Activated naive CD4-positive, alpha-beta T cell (primary cell): ENCODE data around the gene MSMB.

Experiments
- DNase-seq, 4 experiments: peaks; one replicate each; lab custom pipeline; 2025; lab: John Stamatoyannopoulos, UW

MSMB gene

GRCh38 chr10:46033602-46034011, 12.5 kb downstream of the MSMB start:
- DNase-seq: no peak

- no peak for DNase-seq
Measured at GRCh38 chr10:46031648-46032532, 14.2 kb downstream of the MSMB start.

- peak; percentile 76 to 91 (median 86) for DNase-seq
Measured at GRCh38 chr10:46030091-46030937, 15.8 kb downstream of the MSMB start, which contains the start of gene NCOA4. Gene NCOA4 (minus strand): TSS chr10:46030623. CDS start chr10:46016680, 13,943 bp downstream.

GRCh38 chr10:46029461-46030030, 16.5 kb downstream of the MSMB start:
- no peak for DNase-seq

GRCh38 chr10:46028584-46029460, 17.2 kb downstream of the MSMB start:
- no peak for DNase-seq

- DNase-seq: no peak
Measured at GRCh38 chr10:46026106-46026505, 20.0 kb downstream of the MSMB start.

- no peak for DNase-seq
Measured at GRCh38 chr10:46025406-46025805, 20.7 kb downstream of the MSMB start.

GRCh38 chr10:46024948-46025347, 21.1 kb downstream of the MSMB start:
- DNase-seq: no peak

- DNase-seq: peak; percentile 29 to 67 (median 46)
Measured at GRCh38 chr10:46022978-46023702, 22.9 kb downstream of the MSMB start.

GRCh38 chr10:46020344-46020657, 25.8 kb downstream of the MSMB start:
- DNase-seq: no peak

- DNase-seq: no peak
Measured at GRCh38 chr10:46019569-46020343, 26.3 kb downstream of the MSMB start.

GRCh38 chr10:46019177-46019528, 26.9 kb downstream of the MSMB start:
- no peak for DNase-seq

- no peak for DNase-seq
Measured at GRCh38 chr10:46018453-46019176, 27.5 kb downstream of the MSMB start.

GRCh38 chr10:46017733-46018132, 28.3 kb downstream of the MSMB start:
- no peak for DNase-seq

GRCh38 chr10:46016811-46017210, 29.3 kb downstream of the MSMB start:
- no peak for DNase-seq

GRCh38 chr10:46016190-46016589, 29.9 kb downstream of the MSMB start:
- no peak for DNase-seq

GRCh38 chr10:46014683-46015405, 31.2 kb downstream of the MSMB start:
- DNase-seq: no peak

- no peak for DNase-seq
Measured at GRCh38 chr10:46014206-46014605, 31.9 kb downstream of the MSMB start.

GRCh38 chr10:46012746-46013145, 33.3 kb downstream of the MSMB start:
- DNase-seq: no peak
